ENCODE data around the gene SLC35F3. TPM values are rescaled to one million over a fixed set of nuclear protein-coding genes. Genes with fewer than 3 reads are reported as not detected.
"Not testable (repeated sequence)": the region's sequence is repeated elsewhere in the genome, so short reads cannot be mapped to it uniquely, and the experiment has no call there.

Gene SLC35F3
- total RNA-seq, 1 donor from 2014 or later: 0.25 TPM

GRCh38 chr1:234342774-234343173 lies 438.3 kb downstream of the SLC35F3 start:
- no peak for DNase-seq (ENCODE audit: low spot score in 2 of 2, unreplicated experiment in 2 of 2)
- no peak overlapping the region for H3K27ac Mint-ChIP-seq
- no peak for TF ChIP-seq CTCF (IDR thresholded peaks at IDR 0.05; ENCODE audit: unreplicated experiment)
- peaks cover 2% of the 10 kb centered on the region for H3K27me3 Mint-ChIP-seq (ENCODE audit: low read depth)
- H3K4me1 Mint-ChIP-seq: no peaks in the 10 kb centered on the region
- no peaks in the 10 kb centered on the region for H3K36me3 Mint-ChIP-seq
- H3K9me3 Mint-ChIP-seq: peaks cover 30% of the 10 kb centered on the region
- H3K4me3 Mint-ChIP-seq: no peak overlapping the region

- TF ChIP-seq CTCF (IDR thresholded peaks at IDR 0.05; ENCODE audit: unreplicated experiment): no peak
- no peaks in the 10 kb centered on the region for H3K4me1 Mint-ChIP-seq
These were observed 440.8 kb downstream of the SLC35F3 start for GRCh38 chr1:234345237-234345636.

GRCh38 chr1:234348964-234349363 lies 444.5 kb downstream of the SLC35F3 start:
- TF ChIP-seq CTCF (IDR thresholded peaks at IDR 0.05; ENCODE audit: unreplicated experiment): no peak
- DNase-seq (ENCODE audit: low spot score in 2 of 2, unreplicated experiment in 2 of 2): no peak
- Mint-ChIP-seq H3K27me3 (ENCODE audit: low read depth) (peaks cover 36% of the 10 kb centered on the region), H3K36me3 (no peaks in the 10 kb centered on the region), H3K27ac (no peak overlapping the region), H3K4me3 (no peak overlapping the region), H3K4me1 (no peaks in the 10 kb centered on the region), H3K9me3 (peaks cover 3% of the 10 kb centered on the region)

More at GRCh38 chr1:234345237-234345636, 440.8 kb downstream of the SLC35F3 start:
- H3K4me3 Mint-ChIP-seq: no peak overlapping the region
- no peak for DNase-seq (ENCODE audit: low spot score in 2 of 2, unreplicated experiment in 2 of 2)
- H3K9me3 Mint-ChIP-seq: peaks cover 14% of the 10 kb centered on the region
- peaks cover 12% of the 10 kb centered on the region for H3K27me3 Mint-ChIP-seq (ENCODE audit: low read depth)
- H3K36me3 Mint-ChIP-seq: no peaks in the 10 kb centered on the region
- H3K27ac Mint-ChIP-seq: no peak overlapping the region

GRCh38 chr1:234355782-234356510 lies 451.5 kb downstream of the SLC35F3 start:
- TF ChIP-seq CTCF (IDR thresholded peaks at IDR 0.05; ENCODE audit: unreplicated experiment): no peak
- Mint-ChIP-seq H3K9me3 (peaks cover 3% of the 10 kb centered on the region), H3K4me3 (no peak overlapping the region), H3K36me3 (no peaks in the 10 kb centered on the region), H3K4me1 (no peaks in the 10 kb centered on the region), H3K27me3 (ENCODE audit: low read depth) (peaks cover 62% of the 10 kb centered on the region), H3K27ac (no peak overlapping the region)
- DNase-seq (ENCODE audit: low spot score in 2 of 2, unreplicated experiment in 2 of 2): no peak

- not testable (repeated sequence) for H3K4me3 Mint-ChIP-seq; H3K27ac Mint-ChIP-seq; H3K9me3 Mint-ChIP-seq; H3K4me1 Mint-ChIP-seq; DNase-seq (ENCODE audit: low spot score in 2 of 2, unreplicated experiment in 2 of 2); H3K36me3 Mint-ChIP-seq
- peaks cover 61% of the 10 kb centered on the region for H3K27me3 Mint-ChIP-seq (ENCODE audit: low read depth)
These were observed 452.3 kb downstream of the SLC35F3 start for GRCh38 chr1:234356615-234357269.

- Mint-ChIP-seq H3K4me1 (no peaks in the 10 kb centered on the region), H3K27ac (no peak overlapping the region), H3K36me3 (no peaks in the 10 kb centered on the region), H3K27me3 (ENCODE audit: low read depth) (peaks cover 52% of the 10 kb centered on the region), H3K4me3 (no peak overlapping the region), H3K9me3 (peaks cover 3% of the 10 kb centered on the region)
- no peak for TF ChIP-seq CTCF (IDR thresholded peaks at IDR 0.05; ENCODE audit: unreplicated experiment)
- DNase-seq (ENCODE audit: low spot score in 2 of 2, unreplicated experiment in 2 of 2): no peak
These were observed 453.4 kb downstream of the SLC35F3 start for GRCh38 chr1:234357831-234358230.
